GM21576 (cell line): Measurements from ENCODE around the gene LRMDA.
"Not testable (repeated sequence)": the region's sequence is repeated elsewhere in the genome, so short reads cannot be mapped to it uniquely, and the experiment has no call there.

Source experiments
- ATAC-seq: cut with Tn5 transposase; IDR thresholded peaks from one replicate; pipeline ENCODE4 v1.9.1; 2021; ENCODE audit warnings: mild to moderate bottlenecking, moderate library complexity; ENCODE audit not compliant: unreplicated experiment

Gene LRMDA

GRCh38 chr10:76581506-76582256 is 1150.3 kb downstream of the LRMDA start:
- ATAC-seq, result no peak

- ATAC-seq, result no peak
Observed at GRCh38 chr10:76582531-76582930, 1151.1 kb downstream of the LRMDA start.

- no peak for ATAC-seq
Observed at GRCh38 chr10:76583711-76584161, 1152.3 kb downstream of the LRMDA start.

- ATAC-seq, result not testable (repeated sequence)
Observed at GRCh38 chr10:76584466-76584865, 1153.0 kb downstream of the LRMDA start.
